GM23338 (cell line): ENCODE results near the gene PHTF2. TPM values are rescaled to one million over a fixed set of nuclear protein-coding genes. Genes with fewer than 3 reads are reported as not detected.

Source experiments
- ATAC-seq: fragments of 200-7000 bp; cut with Tn5 transposase; 3 replicates; pipeline ENCODE4 v1.9.1; 2020
- DNase-seq: peaks from one replicate; pipeline ENCODE4 v3.0.0-alpha.2; 2015; ENCODE audit warnings: low spot score
- H2AFZ ChIP-seq: fragments of 200-600 bp; sonication (generic); 2 replicates; pipeline ENCODE4 v1.8.0; 2016; ENCODE audit warnings: antibody characterized with exemption, mild to moderate bottlenecking, moderate library complexity
- H3F3A ChIP-seq: fragments of 200-600 bp; sonication (generic); replicated peaks from 2 replicates; pipeline ENCODE4 v1.8.0; 2017; ENCODE audit warnings: antibody characterized with exemption, mixed run types, low read depth
- H3K27ac ChIP-seq: fragments of 200-600 bp; sonication (generic); 2 replicates; pipeline ENCODE4 v1.6.1; 2016; ENCODE audit warnings: low read depth
- H3K27me3 ChIP-seq: fragments of 200-600 bp; sonication (generic); 2 replicates; pipeline ENCODE4 v1.8.0; 2016; ENCODE audit warnings: mild to moderate bottlenecking, mixed run types, moderate library complexity; ENCODE audit not compliant: insufficient read depth
- H3K36me3 ChIP-seq: fragments of 200-600 bp; sonication (generic); 2 replicates; pipeline ENCODE4 v1.8.0; 2016; ENCODE audit warnings: mild to moderate bottlenecking; ENCODE audit not compliant: insufficient read depth
- H3K4me1 ChIP-seq: fragments of 200-600 bp; sonication (generic); 2 replicates; pipeline ENCODE4 v1.8.0; 2016; ENCODE audit warnings: mild to moderate bottlenecking, moderate library complexity; ENCODE audit not compliant: insufficient read depth
- H3K4me2 ChIP-seq: fragments of 200-600 bp; sonication (generic); 2 replicates; pipeline ENCODE4 v1.7.1; 2017; ENCODE audit warnings: mixed run types
- H3K4me3 ChIP-seq: fragments of 200-600 bp; sonication (generic); 2 replicates; pipeline ENCODE4 v1.6.1; 2016; ENCODE audit warnings: mixed run types
- H3K79me2 ChIP-seq: fragments of 200-600 bp; sonication (generic); replicated peaks from 2 replicates; pipeline ENCODE4 v1.8.0; 2017; ENCODE audit warnings: mild to moderate bottlenecking; ENCODE audit not compliant: insufficient read depth
- H3K9me2 ChIP-seq: fragments of 200-600 bp; sonication (generic); 2 replicates; pipeline ENCODE4 v1.8.0; 2017; ENCODE audit not compliant: insufficient read depth
- H4K20me1 ChIP-seq: fragments of 200-600 bp; sonication (generic); replicated peaks from 2 replicates; pipeline ENCODE4 v1.8.0; 2017; ENCODE audit warnings: mild to moderate bottlenecking; ENCODE audit not compliant: insufficient read depth
- H3K27ac Mint-ChIP-seq: 2 replicates; pipeline ENCODE4 v1.8.0; 2020; ENCODE audit warnings: inconsistent platforms, mild to moderate bottlenecking, moderate library complexity, mixed read lengths
- H3K27me3 Mint-ChIP-seq: 3 replicates; pipeline ENCODE4 v1.8.0; 2022; ENCODE audit warnings: low read depth, mild to moderate bottlenecking, moderate library complexity, mixed read lengths, inconsistent platforms; ENCODE audit not compliant: insufficient read depth, poor library complexity
- H3K36me3 Mint-ChIP-seq: 3 replicates; pipeline ENCODE4 v1.8.0; 2021; ENCODE audit warnings: low read depth, mild to moderate bottlenecking, inconsistent platforms, moderate library complexity, mixed read lengths
- H3K4me1 Mint-ChIP-seq: 3 replicates; pipeline ENCODE4 v1.8.0; 2020; ENCODE audit warnings: mild to moderate bottlenecking, inconsistent platforms, mixed read lengths
- H3K4me3 Mint-ChIP-seq: 3 replicates; pipeline ENCODE4 v1.8.0; 2021; ENCODE audit warnings: moderate library complexity, mild to moderate bottlenecking, inconsistent platforms, mixed read lengths
- H3K9me3 Mint-ChIP-seq: 3 replicates; pipeline ENCODE4 v1.8.0; 2020; ENCODE audit warnings: moderate library complexity, mild to moderate bottlenecking, inconsistent platforms, mixed read lengths
- CREB1 ChIP-seq: fragments of 250-450 bp; sonication (Bioruptor Pico); IDR thresholded peaks from 2 replicates; pipeline ENCODE4 v1.5.0; 2020; ENCODE audit warnings: low read depth, mild to moderate bottlenecking, moderate library complexity
- EZH2 ChIP-seq: fragments of 200-600 bp; sonication (generic); IDR thresholded peaks from one replicate; pipeline ENCODE4 v1.8.0; 2017; ENCODE audit warnings: antibody characterized with exemption, mild to moderate bottlenecking, low read depth; ENCODE audit not compliant: unreplicated experiment
- EZH2phosphoT487 ChIP-seq: fragments of 200-600 bp; sonication (generic); IDR thresholded peaks from one replicate; pipeline ENCODE4 v1.8.1; 2018; ENCODE audit warnings: antibody characterized with exemption; ENCODE audit not compliant: unreplicated experiment
- JUNB ChIP-seq: IDR thresholded peaks from one replicate; pipeline ENCODE4 v1.6.1; 2016; ENCODE audit warnings: antibody characterized with exemption; ENCODE audit not compliant: unreplicated experiment
- NANOG ChIP-seq: IDR thresholded peaks from 2 replicates; pipeline ENCODE4 v1.6.1; 2016; ENCODE audit warnings: antibody characterized with exemption, borderline replicate concordance
- POLR2AphosphoS5 ChIP-seq: IDR thresholded peaks from 2 replicates; pipeline ENCODE4 v1.6.1; 2016; ENCODE audit warnings: antibody characterized with exemption, low read depth
- STAT1 ChIP-seq: IDR thresholded peaks from one replicate; pipeline ENCODE4 v1.6.1; 2016; ENCODE audit warnings: antibody characterized with exemption; ENCODE audit not compliant: unreplicated experiment
- ZNF114 ChIP-seq: fragments of 250-450 bp; sonication (Bioruptor Pico); IDR thresholded peaks from 2 replicates; pipeline ENCODE4 v1.5.0; 2020; ENCODE audit warnings: mild to moderate bottlenecking, moderate library complexity
- ZNF331 ChIP-seq: fragments of 250-450 bp; sonication (Bioruptor Pico); IDR thresholded peaks from 2 replicates; pipeline ENCODE4 v1.5.0; 2020; ENCODE audit warnings: low read depth, mild to moderate bottlenecking, moderate library complexity
- ZNF462 ChIP-seq: fragments of 250-450 bp; sonication (Bioruptor Pico); IDR thresholded peaks from 2 replicates; pipeline ENCODE4 v1.5.0; 2020; ENCODE audit warnings: mild to moderate bottlenecking, moderate library complexity
- polyA plus RNA-seq: library from polyadenylated mRNA; unstranded; fragments of >200 nt; fragmentation: Nextera tagmentation; extraction: Ambion mirVana; gene quantifications from 2 replicates; pipeline ENCODE4 v1.2.1, GENCODE V29; 2016
- total RNA-seq: library from RNA; depleted of rRNA; stranded (reverse); fragments of >200 nt; shearing (Covaris generic); gene quantifications from 2 replicates; pipeline ENCODE4 v1.2.3, GENCODE V29; 2014
- TF ChIP-seq, protein P1 (sequence below): IDR thresholded peaks from one replicate; pipeline ENCODE4 v1.6.1; 2018; ENCODE audit warnings: antibody characterized with exemption; ENCODE audit not compliant: unreplicated experiment
- TF ChIP-seq, protein P2 (sequence below): IDR thresholded peaks from 2 replicates; pipeline ENCODE4 v1.6.1; 2016; ENCODE audit warnings: antibody characterized with exemption
- TF ChIP-seq, protein P3 (sequence below), 2 experiments: fragments of 200-600 bp in 1 of 2; sonication (generic) in 1 of 2; conservative IDR thresholded peaks; 2 replicates each; pipeline versions ENCODE4 v1.5.1 to v1.6.1; 2016 to 2017; ENCODE audit warnings: antibody characterized with exemption in 2 of 2, low read depth in 2 of 2, mild to moderate bottlenecking in 2 of 2, moderate library complexity in 1 of 2

Gene PHTF2
- total and polyA plus RNA-seq, 2 experiments from 2014 or later, result 14.6 to 24.1 TPM

DNA sequence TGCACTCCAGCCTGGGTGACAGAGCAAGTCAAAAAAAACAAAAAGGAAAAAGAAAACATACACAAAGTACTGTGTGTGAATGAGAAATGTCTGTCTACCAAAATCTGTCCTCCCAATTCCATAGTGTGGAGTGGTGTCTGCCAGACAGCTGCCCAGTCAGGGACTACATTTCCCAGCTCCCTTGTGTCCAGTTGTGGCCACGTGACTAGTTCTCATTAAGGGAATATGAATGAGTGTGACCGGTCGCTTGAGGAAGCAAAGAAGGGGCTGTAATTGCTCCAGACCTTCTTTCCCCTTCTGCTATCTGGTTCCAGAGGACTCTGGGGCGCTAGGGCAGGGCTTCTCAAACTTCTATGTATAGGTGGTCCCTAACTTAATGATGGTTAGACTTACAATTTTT is 204.1 kb downstream of the PHTF2 start:
- no peak overlapping the region for H3K4me3 Mint-ChIP-seq
- H3K79me2 ChIP-seq, result no peaks in the 10 kb centered on the region
- H2AFZ ChIP-seq, result no peak overlapping the region
- H3K27ac Mint-ChIP-seq, result no peak overlapping the region
- no peaks in the 10 kb centered on the region for H3K9me2 ChIP-seq
- H3F3A ChIP-seq, result no peaks in the 10 kb centered on the region
- ATAC-seq (no peak), DNase-seq (no peak)
- H3K36me3 ChIP-seq, result no peaks in the 10 kb centered on the region
- H3K4me3 ChIP-seq, result no peak overlapping the region
- no peaks in the 10 kb centered on the region for H3K4me1 ChIP-seq
- H3K4me2 ChIP-seq, result no peak overlapping the region
- TF ChIP-seq ZNF462 (CRISPR knock-in tag) (no peak), CREB1 (CRISPR knock-in tag) (no peak), ZNF114 (no peak), ZNF331 (CRISPR knock-in tag) (no peak), POLR2AphosphoS5 (no peak), EZH2 (no peak), NANOG (no peak), JUNB (no peak), EZH2phosphoT487 (no peak), STAT1 (no peak)
- TF ChIP-seq, protein P1, sequence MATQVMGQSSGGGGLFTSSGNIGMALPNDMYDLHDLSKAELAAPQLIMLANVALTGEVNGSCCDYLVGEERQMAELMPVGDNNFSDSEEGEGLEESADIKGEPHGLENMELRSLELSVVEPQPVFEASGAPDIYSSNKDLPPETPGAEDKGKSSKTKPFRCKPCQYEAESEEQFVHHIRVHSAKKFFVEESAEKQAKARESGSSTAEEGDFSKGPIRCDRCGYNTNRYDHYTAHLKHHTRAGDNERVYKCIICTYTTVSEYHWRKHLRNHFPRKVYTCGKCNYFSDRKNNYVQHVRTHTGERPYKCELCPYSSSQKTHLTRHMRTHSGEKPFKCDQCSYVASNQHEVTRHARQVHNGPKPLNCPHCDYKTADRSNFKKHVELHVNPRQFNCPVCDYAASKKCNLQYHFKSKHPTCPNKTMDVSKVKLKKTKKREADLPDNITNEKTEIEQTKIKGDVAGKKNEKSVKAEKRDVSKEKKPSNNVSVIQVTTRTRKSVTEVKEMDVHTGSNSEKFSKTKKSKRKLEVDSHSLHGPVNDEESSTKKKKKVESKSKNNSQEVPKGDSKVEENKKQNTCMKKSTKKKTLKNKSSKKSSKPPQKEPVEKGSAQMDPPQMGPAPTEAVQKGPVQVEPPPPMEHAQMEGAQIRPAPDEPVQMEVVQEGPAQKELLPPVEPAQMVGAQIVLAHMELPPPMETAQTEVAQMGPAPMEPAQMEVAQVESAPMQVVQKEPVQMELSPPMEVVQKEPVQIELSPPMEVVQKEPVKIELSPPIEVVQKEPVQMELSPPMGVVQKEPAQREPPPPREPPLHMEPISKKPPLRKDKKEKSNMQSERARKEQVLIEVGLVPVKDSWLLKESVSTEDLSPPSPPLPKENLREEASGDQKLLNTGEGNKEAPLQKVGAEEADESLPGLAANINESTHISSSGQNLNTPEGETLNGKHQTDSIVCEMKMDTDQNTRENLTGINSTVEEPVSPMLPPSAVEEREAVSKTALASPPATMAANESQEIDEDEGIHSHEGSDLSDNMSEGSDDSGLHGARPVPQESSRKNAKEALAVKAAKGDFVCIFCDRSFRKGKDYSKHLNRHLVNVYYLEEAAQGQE, result no peak
- TF ChIP-seq, protein P2, sequence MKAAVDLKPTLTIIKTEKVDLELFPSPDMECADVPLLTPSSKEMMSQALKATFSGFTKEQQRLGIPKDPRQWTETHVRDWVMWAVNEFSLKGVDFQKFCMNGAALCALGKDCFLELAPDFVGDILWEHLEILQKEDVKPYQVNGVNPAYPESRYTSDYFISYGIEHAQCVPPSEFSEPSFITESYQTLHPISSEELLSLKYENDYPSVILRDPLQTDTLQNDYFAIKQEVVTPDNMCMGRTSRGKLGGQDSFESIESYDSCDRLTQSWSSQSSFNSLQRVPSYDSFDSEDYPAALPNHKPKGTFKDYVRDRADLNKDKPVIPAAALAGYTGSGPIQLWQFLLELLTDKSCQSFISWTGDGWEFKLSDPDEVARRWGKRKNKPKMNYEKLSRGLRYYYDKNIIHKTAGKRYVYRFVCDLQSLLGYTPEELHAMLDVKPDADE, result no peak
- TF ChIP-seq, protein P3, sequence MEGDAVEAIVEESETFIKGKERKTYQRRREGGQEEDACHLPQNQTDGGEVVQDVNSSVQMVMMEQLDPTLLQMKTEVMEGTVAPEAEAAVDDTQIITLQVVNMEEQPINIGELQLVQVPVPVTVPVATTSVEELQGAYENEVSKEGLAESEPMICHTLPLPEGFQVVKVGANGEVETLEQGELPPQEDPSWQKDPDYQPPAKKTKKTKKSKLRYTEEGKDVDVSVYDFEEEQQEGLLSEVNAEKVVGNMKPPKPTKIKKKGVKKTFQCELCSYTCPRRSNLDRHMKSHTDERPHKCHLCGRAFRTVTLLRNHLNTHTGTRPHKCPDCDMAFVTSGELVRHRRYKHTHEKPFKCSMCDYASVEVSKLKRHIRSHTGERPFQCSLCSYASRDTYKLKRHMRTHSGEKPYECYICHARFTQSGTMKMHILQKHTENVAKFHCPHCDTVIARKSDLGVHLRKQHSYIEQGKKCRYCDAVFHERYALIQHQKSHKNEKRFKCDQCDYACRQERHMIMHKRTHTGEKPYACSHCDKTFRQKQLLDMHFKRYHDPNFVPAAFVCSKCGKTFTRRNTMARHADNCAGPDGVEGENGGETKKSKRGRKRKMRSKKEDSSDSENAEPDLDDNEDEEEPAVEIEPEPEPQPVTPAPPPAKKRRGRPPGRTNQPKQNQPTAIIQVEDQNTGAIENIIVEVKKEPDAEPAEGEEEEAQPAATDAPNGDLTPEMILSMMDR (conservative IDR thresholded peaks at IDR 0.05; ENCODE audit: low read depth in 2 of 2), result no peak
- H4K20me1 ChIP-seq, result no peaks in the 10 kb centered on the region
- no peaks in the 10 kb centered on the region for H3K27me3 ChIP-seq
- no peak overlapping the region for H3K27ac ChIP-seq
- no peaks in the 10 kb centered on the region; the same call in 2 of the 3 replicates for H3K36me3 Mint-ChIP-seq
- H3K9me3 Mint-ChIP-seq, result peaks cover 2% of the 10 kb centered on the region; the same call in 1 of the 3 replicates
- H3K27me3 Mint-ChIP-seq, result peaks cover 9% of the 10 kb centered on the region
- H3K4me1 Mint-ChIP-seq, result no peaks in the 10 kb centered on the region
